HEK293 (cell line): Measurements from ENCODE around the gene PPP1R3F.

Experiments
- CTCF ChIA-PET: fragments of 350-600 bp; formaldehyde crosslinking; extraction: SDS; loops from one replicate; lab custom pipeline; 2021; ENCODE audit warnings: antibody characterized with exemption; lab: Yijun Ruan, JAX
- POLR2A ChIA-PET: fragments of 300-600 bp; formaldehyde crosslinking; extraction: SDS; loops from one replicate; lab custom pipeline; 2020; ENCODE audit warnings: antibody characterized with exemption, inconsistent platforms; lab: Yijun Ruan, JAX
- H3K27ac ChIP-seq: fragments of 200-500 bp; sonication (Bioruptor generic); 2 replicates; pipeline ENCODE4 v1.5.1; 2014; ENCODE audit warnings: low read depth, low read length, control low read depth, inconsistent platforms; ENCODE audit errors: extremely low read depth
- H3K36me3 ChIP-seq, 2 experiments: fragments of 200-500 bp in 1 of 2; sonication (Bioruptor generic) in 1 of 2; 1 replicate in 1 of 2; 2 replicates in 1 of 2; pipeline ENCODE4 v1.5.1; 2014 to 2017; ENCODE audit warnings: inconsistent platforms in 2 of 2, low read length in 2 of 2; ENCODE audit not compliant: control insufficient read depth in 2 of 2, insufficient read depth in 1 of 2
- H3K4me1 ChIP-seq: fragments of 200-500 bp; sonication (Bioruptor generic); 2 replicates; pipeline ENCODE4 v1.5.1; 2014; ENCODE audit warnings: mild to moderate bottlenecking, low read length, inconsistent platforms; ENCODE audit not compliant: control insufficient read depth, insufficient read depth
- H3K4me3 ChIP-seq: 2 replicates; pipeline ENCODE4 v1.5.1; 2011; ENCODE audit warnings: low read depth, mild to moderate bottlenecking, control low read depth, low read length, moderate library complexity
- H3K9me3 ChIP-seq: fragments of 200-500 bp; sonication (Bioruptor generic); 2 replicates; pipeline ENCODE4 v1.5.1; 2014; ENCODE audit warnings: low read depth, low read length, inconsistent platforms; ENCODE audit not compliant: control insufficient read depth, insufficient read depth
- MEIS1 ChIP-seq: sonication (generic); formaldehyde crosslinking; IDR thresholded peaks from 2 replicates; pipeline ENCODE4 v1.8.1; 2022; ENCODE audit warnings: missing genetic modification reagents, mild to moderate bottlenecking, borderline replicate concordance
- TCF7L2 ChIP-seq: IDR thresholded peaks from 2 replicates; pipeline ENCODE4 v1.6.1; 2011; ENCODE audit warnings: low read depth, mild to moderate bottlenecking, inconsistent platforms, low read length, moderate library complexity, borderline replicate concordance
- YY1 ChIP-seq: fragments of 450-650 bp; formaldehyde crosslinking; IDR thresholded peaks from 2 replicates; pipeline ENCODE4 v1.5.1; 2018; ENCODE audit warnings: missing biosample characterization, missing genetic modification characterization
- YY2 ChIP-seq: fragments of 450-650 bp; formaldehyde crosslinking; IDR thresholded peaks from 2 replicates; pipeline ENCODE4 v1.5.1; 2016; ENCODE audit warnings: missing biosample characterization, missing genetic modification characterization
- ZFP37 ChIP-seq: fragments of 450-650 bp; formaldehyde crosslinking; IDR thresholded peaks from 2 replicates; pipeline ENCODE4 v1.5.1; 2016; ENCODE audit warnings: missing biosample characterization, missing genetic modification characterization
- ZNF112 ChIP-seq: fragments of 450-650 bp; formaldehyde crosslinking; IDR thresholded peaks from 2 replicates; pipeline ENCODE4 v1.5.0; 2017; ENCODE audit warnings: missing biosample characterization, missing genetic modification characterization
- ZNF16 ChIP-seq: fragments of 450-650 bp; formaldehyde crosslinking; IDR thresholded peaks from 2 replicates; pipeline ENCODE4 v1.5.1; 2016; ENCODE audit warnings: low read depth, missing biosample characterization, missing genetic modification characterization
- ZNF510 ChIP-seq: fragments of 450-650 bp; formaldehyde crosslinking; IDR thresholded peaks from 2 replicates; pipeline ENCODE4 v1.5.1; 2018; ENCODE audit warnings: mild to moderate bottlenecking, missing genetic modification characterization, missing biosample characterization; ENCODE audit not compliant: insufficient replicate concordance
- ZNF544 ChIP-seq: fragments of 450-650 bp; formaldehyde crosslinking; IDR thresholded peaks from 2 replicates; pipeline ENCODE4 v1.5.0; 2017; ENCODE audit warnings: missing biosample characterization, missing genetic modification characterization
- ZNF768 ChIP-seq: fragments of 450-650 bp; formaldehyde crosslinking; IDR thresholded peaks from 2 replicates; pipeline ENCODE4 v1.5.1; 2018; ENCODE audit warnings: missing biosample characterization, mild to moderate bottlenecking, missing genetic modification characterization
- ZNF792 ChIP-seq: fragments of 450-650 bp; formaldehyde crosslinking; IDR thresholded peaks from 2 replicates; pipeline ENCODE4 v1.5.1; 2016; ENCODE audit warnings: missing biosample characterization, missing genetic modification characterization
- ZNF837 ChIP-seq: fragments of 450-650 bp; formaldehyde crosslinking; IDR thresholded peaks from 2 replicates; pipeline ENCODE4 v1.5.1; 2016; ENCODE audit warnings: missing biosample characterization, missing genetic modification characterization
- ZNF843 ChIP-seq: fragments of 450-650 bp; formaldehyde crosslinking; IDR thresholded peaks from 2 replicates; pipeline ENCODE4 v1.5.1; 2016; ENCODE audit warnings: missing biosample characterization, missing genetic modification characterization
- ZSCAN23 ChIP-seq: fragments of 450-650 bp; formaldehyde crosslinking; IDR thresholded peaks from 2 replicates; pipeline ENCODE4 v1.5.1; 2016; ENCODE audit warnings: missing biosample characterization, missing genetic modification characterization
- TF ChIP-seq, protein P1 (sequence below): fragments of 450-650 bp; formaldehyde crosslinking; conservative IDR thresholded peaks from 2 replicates; pipeline ENCODE4 v1.5.1; 2016; ENCODE audit warnings: low read depth, missing biosample characterization, missing genetic modification characterization
- TF ChIP-seq, protein P2 (sequence below): fragments of 450-650 bp; formaldehyde crosslinking; IDR thresholded peaks from 2 replicates; pipeline ENCODE4 v1.5.1; 2017; ENCODE audit warnings: missing biosample characterization, missing genetic modification characterization
- TF ChIP-seq, protein P3 (sequence below): fragments of 450-650 bp; formaldehyde crosslinking; IDR thresholded peaks from 2 replicates; pipeline ENCODE4 v1.5.1; 2016; ENCODE audit warnings: missing biosample characterization, missing genetic modification characterization
- TF ChIP-seq, protein P4 (sequence below): fragments of 450-650 bp; formaldehyde crosslinking; IDR thresholded peaks from 2 replicates; pipeline ENCODE4 v1.5.1; 2016; ENCODE audit warnings: missing biosample characterization, missing genetic modification characterization
- TF ChIP-seq, protein P5 (sequence below): IDR thresholded peaks from 2 replicates; pipeline ENCODE4 v1.6.1; 2011; ENCODE audit warnings: mild to moderate bottlenecking, low read depth, low read length, borderline replicate concordance

Gene PPP1R3F

DNA sequence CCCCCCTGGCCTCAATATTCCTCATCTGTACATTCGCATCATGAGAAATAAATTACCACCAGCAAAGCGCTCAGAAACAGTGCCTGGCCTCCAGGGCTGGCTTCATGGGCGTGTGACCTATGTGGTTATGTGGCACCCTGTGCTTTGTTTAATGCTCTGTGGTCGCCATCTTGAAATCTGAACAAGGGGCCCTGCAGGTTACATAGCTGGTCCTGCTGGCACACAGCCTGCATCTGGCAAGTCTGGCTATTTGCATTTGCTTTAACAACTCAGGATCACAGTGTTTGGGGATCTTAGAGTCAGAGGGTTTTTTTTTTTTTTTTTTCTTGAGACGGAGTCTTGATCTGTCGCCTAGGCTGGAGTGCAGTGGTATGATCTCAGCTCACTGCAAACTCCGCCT, 15.0 kb upstream of the PPP1R3F start:
- ChIA-PET POLR2A (no interaction called here), CTCF (no interaction called here)
- H3K27ac ChIP-seq: no peak overlapping the region
- H3K36me3 ChIP-seq: no peaks in the 10 kb centered on the region
- H3K9me3 ChIP-seq: no peaks in the 10 kb centered on the region
- H3K4me3 ChIP-seq: no peak overlapping the region
- no peak for TF ChIP-seq ZNF768 (tag by site-specific recombination)
- TF ChIP-seq TCF7L2: no peak
- TF ChIP-seq, protein P1, sequence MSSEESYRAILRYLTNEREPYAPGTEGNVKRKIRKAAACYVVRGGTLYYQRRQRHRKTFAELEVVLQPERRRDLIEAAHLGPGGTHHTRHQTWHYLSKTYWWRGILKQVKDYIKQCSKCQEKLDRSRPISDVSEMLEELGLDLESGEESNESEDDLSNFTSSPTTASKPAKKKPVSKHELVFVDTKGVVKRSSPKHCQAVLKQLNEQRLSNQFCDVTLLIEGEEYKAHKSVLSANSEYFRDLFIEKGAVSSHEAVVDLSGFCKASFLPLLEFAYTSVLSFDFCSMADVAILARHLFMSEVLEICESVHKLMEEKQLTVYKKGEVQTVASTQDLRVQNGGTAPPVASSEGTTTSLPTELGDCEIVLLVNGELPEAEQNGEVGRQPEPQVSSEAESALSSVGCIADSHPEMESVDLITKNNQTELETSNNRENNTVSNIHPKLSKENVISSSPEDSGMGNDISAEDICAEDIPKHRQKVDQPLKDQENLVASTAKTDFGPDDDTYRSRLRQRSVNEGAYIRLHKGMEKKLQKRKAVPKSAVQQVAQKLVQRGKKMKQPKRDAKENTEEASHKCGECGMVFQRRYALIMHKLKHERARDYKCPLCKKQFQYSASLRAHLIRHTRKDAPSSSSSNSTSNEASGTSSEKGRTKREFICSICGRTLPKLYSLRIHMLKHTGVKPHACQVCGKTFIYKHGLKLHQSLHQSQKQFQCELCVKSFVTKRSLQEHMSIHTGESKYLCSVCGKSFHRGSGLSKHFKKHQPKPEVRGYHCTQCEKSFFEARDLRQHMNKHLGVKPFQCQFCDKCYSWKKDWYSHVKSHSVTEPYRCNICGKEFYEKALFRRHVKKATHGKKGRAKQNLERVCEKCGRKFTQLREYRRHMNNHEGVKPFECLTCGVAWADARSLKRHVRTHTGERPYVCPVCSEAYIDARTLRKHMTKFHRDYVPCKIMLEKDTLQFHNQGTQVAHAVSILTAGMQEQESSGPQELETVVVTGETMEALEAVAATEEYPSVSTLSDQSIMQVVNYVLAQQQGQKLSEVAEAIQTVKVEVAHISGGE (tag by site-specific recombination): no peak
- no peak for TF ChIP-seq ZNF837
- TF ChIP-seq, protein P2, sequence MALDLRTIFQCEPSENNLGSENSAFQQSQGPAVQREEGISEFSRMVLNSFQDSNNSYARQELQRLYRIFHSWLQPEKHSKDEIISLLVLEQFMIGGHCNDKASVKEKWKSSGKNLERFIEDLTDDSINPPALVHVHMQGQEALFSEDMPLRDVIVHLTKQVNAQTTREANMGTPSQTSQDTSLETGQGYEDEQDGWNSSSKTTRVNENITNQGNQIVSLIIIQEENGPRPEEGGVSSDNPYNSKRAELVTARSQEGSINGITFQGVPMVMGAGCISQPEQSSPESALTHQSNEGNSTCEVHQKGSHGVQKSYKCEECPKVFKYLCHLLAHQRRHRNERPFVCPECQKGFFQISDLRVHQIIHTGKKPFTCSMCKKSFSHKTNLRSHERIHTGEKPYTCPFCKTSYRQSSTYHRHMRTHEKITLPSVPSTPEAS (tag by site-specific recombination): no peak
- no peak for TF ChIP-seq ZNF112
- no peak for TF ChIP-seq YY1
- TF ChIP-seq YY2: no peak
- TF ChIP-seq, protein P3, sequence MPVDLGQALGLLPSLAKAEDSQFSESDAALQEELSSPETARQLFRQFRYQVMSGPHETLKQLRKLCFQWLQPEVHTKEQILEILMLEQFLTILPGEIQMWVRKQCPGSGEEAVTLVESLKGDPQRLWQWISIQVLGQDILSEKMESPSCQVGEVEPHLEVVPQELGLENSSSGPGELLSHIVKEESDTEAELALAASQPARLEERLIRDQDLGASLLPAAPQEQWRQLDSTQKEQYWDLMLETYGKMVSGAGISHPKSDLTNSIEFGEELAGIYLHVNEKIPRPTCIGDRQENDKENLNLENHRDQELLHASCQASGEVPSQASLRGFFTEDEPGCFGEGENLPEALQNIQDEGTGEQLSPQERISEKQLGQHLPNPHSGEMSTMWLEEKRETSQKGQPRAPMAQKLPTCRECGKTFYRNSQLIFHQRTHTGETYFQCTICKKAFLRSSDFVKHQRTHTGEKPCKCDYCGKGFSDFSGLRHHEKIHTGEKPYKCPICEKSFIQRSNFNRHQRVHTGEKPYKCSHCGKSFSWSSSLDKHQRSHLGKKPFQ (tag by site-specific recombination): no peak
- TF ChIP-seq ZNF510 (tag by site-specific recombination): no peak
- no peak for TF ChIP-seq ZNF792 (tag by site-specific recombination)
- no peak for TF ChIP-seq MEIS1 (CRISPR knock-in tag)
- TF ChIP-seq, protein P4, sequence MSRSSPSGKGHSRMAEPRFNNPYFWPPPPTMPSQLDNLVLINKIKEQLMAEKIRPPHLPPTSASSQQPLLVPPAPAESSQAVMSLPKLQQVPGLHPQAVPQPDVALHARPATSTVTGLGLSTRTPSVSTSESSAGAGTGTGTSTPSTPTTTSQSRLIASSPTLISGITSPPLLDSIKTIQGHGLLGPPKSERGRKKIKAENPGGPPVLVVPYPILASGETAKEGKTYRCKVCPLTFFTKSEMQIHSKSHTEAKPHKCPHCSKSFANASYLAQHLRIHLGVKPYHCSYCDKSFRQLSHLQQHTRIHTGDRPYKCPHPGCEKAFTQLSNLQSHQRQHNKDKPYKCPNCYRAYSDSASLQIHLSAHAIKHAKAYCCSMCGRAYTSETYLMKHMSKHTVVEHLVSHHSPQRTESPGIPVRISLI: no peak
- no peak for TF ChIP-seq ZSCAN23 (tag by site-specific recombination)
- TF ChIP-seq ZNF544 (tag by site-specific recombination): no peak
- TF ChIP-seq, protein P5, sequence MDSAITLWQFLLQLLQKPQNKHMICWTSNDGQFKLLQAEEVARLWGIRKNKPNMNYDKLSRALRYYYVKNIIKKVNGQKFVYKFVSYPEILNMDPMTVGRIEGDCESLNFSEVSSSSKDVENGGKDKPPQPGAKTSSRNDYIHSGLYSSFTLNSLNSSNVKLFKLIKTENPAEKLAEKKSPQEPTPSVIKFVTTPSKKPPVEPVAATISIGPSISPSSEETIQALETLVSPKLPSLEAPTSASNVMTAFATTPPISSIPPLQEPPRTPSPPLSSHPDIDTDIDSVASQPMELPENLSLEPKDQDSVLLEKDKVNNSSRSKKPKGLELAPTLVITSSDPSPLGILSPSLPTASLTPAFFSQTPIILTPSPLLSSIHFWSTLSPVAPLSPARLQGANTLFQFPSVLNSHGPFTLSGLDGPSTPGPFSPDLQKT: no peak
- TF ChIP-seq ZFP37 (tag by site-specific recombination): no peak
- no peak for TF ChIP-seq ZNF16 (tag by site-specific recombination)
- no peak for TF ChIP-seq ZNF843 (tag by site-specific recombination)
- no peaks in the 10 kb centered on the region for H3K4me1 ChIP-seq
